Measurements from ENCODE around the gene MMP26. TPM values are rescaled to one million over a fixed set of nuclear protein-coding genes. Genes with fewer than 3 reads are reported as not detected.
A peak's percentile ranks its signal among the peaks of the same experiment; 100 is the strongest.
"Not testable (repeated sequence)": the region's sequence is repeated elsewhere in the genome, so short reads cannot be mapped to it uniquely, and the experiment has no call there.

MMP26 gene
- total RNA-seq, 1 donor from 2014 or later, result not detected

DNA sequence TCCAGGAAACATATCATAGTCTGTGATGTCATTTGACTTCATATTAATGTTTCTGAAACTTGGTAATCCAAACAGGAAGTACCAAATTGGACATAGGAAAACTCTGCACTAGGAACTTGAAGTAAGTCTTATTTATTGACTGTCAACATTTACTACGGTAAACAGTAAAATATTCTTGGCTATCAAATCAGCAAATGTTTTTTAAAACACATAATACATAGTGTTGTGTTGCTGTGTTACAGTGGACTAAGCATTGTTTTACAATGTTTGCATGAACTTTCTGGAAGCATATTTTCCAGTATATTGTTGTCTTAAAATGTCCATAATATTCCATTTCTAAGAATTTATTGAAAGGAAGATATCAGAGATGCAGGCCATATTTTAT is 4.2 kb upstream of the MMP26 start:
- Mint-ChIP-seq H3K27ac (ENCODE audit: unreplicated experiment) (no peak overlapping the region), H3K36me3 (ENCODE audit: low read depth) (no peaks in the 10 kb centered on the region), H3K9me3 (no peaks in the 10 kb centered on the region), H3K4me1 (peaks cover 8% of the 10 kb centered on the region), H3K27me3 (ENCODE audit: low read depth) (peaks cover 2% of the 10 kb centered on the region), H3K4me3 (no peak overlapping the region)
- DNase-seq (ENCODE audit: low read depth, low spot score), result no peak
- TF ChIP-seq, protein P1, sequence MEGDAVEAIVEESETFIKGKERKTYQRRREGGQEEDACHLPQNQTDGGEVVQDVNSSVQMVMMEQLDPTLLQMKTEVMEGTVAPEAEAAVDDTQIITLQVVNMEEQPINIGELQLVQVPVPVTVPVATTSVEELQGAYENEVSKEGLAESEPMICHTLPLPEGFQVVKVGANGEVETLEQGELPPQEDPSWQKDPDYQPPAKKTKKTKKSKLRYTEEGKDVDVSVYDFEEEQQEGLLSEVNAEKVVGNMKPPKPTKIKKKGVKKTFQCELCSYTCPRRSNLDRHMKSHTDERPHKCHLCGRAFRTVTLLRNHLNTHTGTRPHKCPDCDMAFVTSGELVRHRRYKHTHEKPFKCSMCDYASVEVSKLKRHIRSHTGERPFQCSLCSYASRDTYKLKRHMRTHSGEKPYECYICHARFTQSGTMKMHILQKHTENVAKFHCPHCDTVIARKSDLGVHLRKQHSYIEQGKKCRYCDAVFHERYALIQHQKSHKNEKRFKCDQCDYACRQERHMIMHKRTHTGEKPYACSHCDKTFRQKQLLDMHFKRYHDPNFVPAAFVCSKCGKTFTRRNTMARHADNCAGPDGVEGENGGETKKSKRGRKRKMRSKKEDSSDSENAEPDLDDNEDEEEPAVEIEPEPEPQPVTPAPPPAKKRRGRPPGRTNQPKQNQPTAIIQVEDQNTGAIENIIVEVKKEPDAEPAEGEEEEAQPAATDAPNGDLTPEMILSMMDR (conservative IDR thresholded peaks at IDR 0.05), result no peak

DNA sequence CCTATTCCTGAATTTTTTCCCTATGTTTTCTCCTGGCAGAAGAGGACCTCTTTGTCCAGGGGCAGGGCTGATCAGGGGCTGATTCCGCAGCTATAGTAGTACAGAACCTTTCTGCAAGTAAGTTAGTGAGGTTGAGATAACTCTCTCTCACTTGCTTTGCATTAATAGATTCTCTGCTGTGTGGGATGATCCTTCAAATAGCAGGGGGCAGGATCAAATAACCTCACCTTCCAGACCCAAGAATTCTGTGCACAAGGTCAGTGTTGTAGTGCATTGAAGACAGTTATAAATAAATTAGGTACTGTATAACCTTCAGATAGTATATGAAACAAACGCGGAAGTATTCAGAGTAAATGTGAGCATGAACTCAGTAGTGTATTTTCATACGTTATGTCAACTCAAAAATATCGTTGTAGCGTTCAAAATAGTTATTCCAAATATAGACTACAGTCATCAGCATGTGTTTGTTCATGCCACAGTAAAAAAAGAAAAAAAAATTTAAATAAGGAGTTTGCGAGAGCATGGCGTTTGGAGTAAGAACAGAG is 278 bp downstream of the MMP26 start:
- Mint-ChIP-seq H3K4me3 (no peak overlapping the region), H3K36me3 (ENCODE audit: low read depth) (no peaks in the 10 kb centered on the region), H3K4me1 (peaks cover 8% of the 10 kb centered on the region), H3K9me3 (peaks cover 2% of the 10 kb centered on the region), H3K27me3 (ENCODE audit: low read depth) (peaks cover 8% of the 10 kb centered on the region), H3K27ac (ENCODE audit: unreplicated experiment) (no peak overlapping the region)
- DNase-seq (ENCODE audit: low read depth, low spot score), result no peak
- TF ChIP-seq, protein P1 (conservative IDR thresholded peaks at IDR 0.05), result no peak

DNA sequence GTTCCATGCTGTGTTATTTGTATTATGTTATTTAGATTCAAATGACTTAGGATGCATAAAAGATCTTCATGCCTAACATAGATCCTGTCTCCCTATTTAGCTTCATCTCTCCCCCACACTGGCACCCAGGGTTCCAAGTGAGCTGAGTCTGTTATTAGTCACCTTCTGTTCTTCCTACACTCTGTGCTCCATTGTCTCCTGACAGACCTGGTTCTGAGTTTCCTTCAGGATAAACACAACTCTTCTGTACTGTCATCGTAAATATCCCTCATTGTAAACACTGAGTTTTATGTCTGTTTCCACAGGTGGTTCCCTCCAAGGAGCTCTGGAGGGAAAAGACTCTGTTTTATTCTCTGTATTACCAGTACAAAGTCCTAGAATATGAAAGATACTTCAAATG is 8.7 kb downstream of the MMP26 start:
- Mint-ChIP-seq H3K4me1 (no peaks in the 10 kb centered on the region), H3K27me3 (ENCODE audit: low read depth) (peaks cover 12% of the 10 kb centered on the region), H3K4me3 (no peak overlapping the region), H3K9me3 (peaks cover 2% of the 10 kb centered on the region), H3K27ac (ENCODE audit: unreplicated experiment) (peak overlapping the region; percentile 16), H3K36me3 (ENCODE audit: low read depth) (no peaks in the 10 kb centered on the region)
- TF ChIP-seq, protein P1 (conservative IDR thresholded peaks at IDR 0.05), result no peak
- DNase-seq (ENCODE audit: low read depth, low spot score), result no peak

DNA sequence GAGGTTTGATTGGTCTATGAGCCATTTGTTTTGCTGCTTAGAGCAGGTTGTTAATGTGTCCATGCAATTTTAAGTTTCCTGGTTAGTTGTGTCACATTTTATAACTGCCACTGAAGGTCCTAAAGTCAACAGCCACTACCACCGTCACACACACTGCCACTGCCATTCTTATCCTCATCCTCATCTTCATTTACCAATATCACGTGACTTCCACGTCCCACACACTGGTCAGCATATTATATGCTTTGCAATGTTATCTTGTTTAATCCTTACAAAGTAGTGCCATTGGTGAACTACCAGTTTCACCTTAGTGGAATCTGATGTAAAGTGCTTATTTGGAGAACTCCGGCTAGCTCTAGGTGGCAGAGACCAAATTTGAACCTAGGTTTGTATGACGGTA is 9.7 kb downstream of the MMP26 start:
- H3K9me3 Mint-ChIP-seq, result peaks cover 2% of the 10 kb centered on the region

DNA sequence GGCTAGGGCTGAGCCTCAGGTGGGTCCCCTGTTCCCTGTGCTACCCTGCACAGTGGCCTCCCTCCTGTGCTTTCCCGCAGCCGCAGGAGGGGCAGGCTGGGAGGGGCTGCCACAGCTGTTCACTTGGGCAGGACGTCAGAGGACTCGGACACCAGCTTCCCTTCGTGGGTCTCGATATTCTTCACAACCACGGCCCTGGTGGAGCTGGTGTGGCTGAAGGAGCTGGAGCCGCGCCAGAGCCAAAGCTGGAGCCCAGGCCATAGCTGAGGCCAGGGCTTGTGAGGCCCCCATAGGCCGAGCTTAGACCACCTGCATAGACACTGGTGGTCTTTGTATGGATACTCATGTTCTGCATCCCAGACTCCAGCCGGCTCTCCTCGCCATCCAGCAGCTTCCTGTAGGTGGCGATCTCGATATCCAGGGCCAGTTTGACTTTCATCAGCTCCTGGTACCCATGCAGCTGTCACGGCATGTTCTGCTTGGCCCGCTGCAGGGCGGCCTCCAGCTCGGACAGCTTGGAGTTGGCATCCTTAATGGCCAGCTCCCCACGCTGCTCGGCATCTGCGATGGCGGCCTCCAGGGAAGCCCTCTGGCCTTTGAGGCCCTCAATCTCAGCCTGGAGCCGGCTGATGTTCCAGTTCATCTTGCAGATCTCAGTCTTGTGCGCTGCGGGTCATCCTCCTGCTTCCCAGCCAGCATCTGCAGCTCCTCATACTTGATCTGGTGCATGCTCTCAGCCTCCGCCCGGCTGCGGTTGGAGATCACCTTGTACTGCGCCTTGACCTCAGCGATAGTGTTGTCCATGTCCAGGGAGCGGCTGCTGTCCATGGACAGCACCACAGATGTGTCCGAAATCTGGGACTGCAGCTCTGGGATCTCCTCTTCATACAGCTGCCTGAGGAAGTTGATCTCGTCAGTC is 18.3 kb downstream of the MMP26 start:
- H3K9me3 Mint-ChIP-seq, H3K4me1 Mint-ChIP-seq, H3K4me3 Mint-ChIP-seq: not testable (repeated sequence)

More for the DNA sequence above, 9.7 kb downstream of the MMP26 start:
- H3K27ac Mint-ChIP-seq (ENCODE audit: unreplicated experiment), result no peak overlapping the region
- H3K27me3 Mint-ChIP-seq (ENCODE audit: low read depth), result peaks cover 10% of the 10 kb centered on the region
- no peak for DNase-seq (ENCODE audit: low read depth, low spot score)
- no peak overlapping the region for H3K4me3 Mint-ChIP-seq
- TF ChIP-seq, protein P1 (conservative IDR thresholded peaks at IDR 0.05), result no peak
- H3K36me3 Mint-ChIP-seq (ENCODE audit: low read depth), result no peaks in the 10 kb centered on the region
- H3K4me1 Mint-ChIP-seq, result no peaks in the 10 kb centered on the region

DNA sequence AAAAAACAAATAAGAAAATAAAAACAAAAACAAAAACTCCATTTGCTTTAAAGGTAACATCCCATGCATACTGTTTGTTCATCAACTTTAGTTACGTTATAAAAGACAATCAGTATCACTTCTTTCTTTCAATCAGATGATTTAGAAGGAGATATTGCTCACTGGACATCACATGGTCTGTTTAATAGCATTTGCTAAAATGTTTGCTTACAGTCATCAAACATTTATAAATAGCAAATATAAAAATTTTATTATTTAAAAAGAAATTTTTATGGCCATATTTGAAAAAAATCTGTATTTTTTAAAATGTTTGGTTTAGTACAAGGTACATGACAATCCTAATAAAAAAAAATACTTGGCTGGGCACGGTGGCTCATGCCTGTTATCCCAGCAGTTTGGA is 22.6 kb downstream of the MMP26 start:
- no peaks in the 10 kb centered on the region for H3K9me3 Mint-ChIP-seq
- H3K27me3 Mint-ChIP-seq (ENCODE audit: low read depth), result peaks cover 4% of the 10 kb centered on the region
- H3K27ac Mint-ChIP-seq (ENCODE audit: unreplicated experiment), result no peak overlapping the region
- H3K4me3 Mint-ChIP-seq, result no peak overlapping the region
- H3K4me1 Mint-ChIP-seq, result no peaks in the 10 kb centered on the region
- no peaks in the 10 kb centered on the region for H3K36me3 Mint-ChIP-seq (ENCODE audit: low read depth)
- TF ChIP-seq, protein P1 (conservative IDR thresholded peaks at IDR 0.05), result no peak
- no peak for DNase-seq (ENCODE audit: low read depth, low spot score)

More for the DNA sequence above, 18.3 kb downstream of the MMP26 start:
- H3K27ac Mint-ChIP-seq (ENCODE audit: unreplicated experiment); H3K36me3 Mint-ChIP-seq (ENCODE audit: low read depth); H3K27me3 Mint-ChIP-seq (ENCODE audit: low read depth): not testable (repeated sequence)
- peak; percentile 2 for DNase-seq (ENCODE audit: low read depth, low spot score)

Measured in neural crest cell (in vitro differentiated cells).